DOHH2 (cell line): ENCODE results near the gene SPSB1.

Source experiments
- CTCF ChIP-seq: fragments of 200-600 bp; sonication (generic); IDR thresholded peaks from one replicate; pipeline ENCODE4 v1.5.1; 2014; ENCODE audit warnings: antibody characterized with exemption, mild to moderate bottlenecking, low read depth, low read length; ENCODE audit not compliant: poor library complexity, severe bottlenecking
- EZH2phosphoT487 ChIP-seq: fragments of 200-600 bp; sonication (generic); IDR thresholded peaks from 2 replicates; pipeline ENCODE4 v1.6.1; 2017; ENCODE audit warnings: borderline replicate concordance, mild to moderate bottlenecking, antibody characterized with exemption, low read length, moderate library complexity, mixed read lengths

DNA sequence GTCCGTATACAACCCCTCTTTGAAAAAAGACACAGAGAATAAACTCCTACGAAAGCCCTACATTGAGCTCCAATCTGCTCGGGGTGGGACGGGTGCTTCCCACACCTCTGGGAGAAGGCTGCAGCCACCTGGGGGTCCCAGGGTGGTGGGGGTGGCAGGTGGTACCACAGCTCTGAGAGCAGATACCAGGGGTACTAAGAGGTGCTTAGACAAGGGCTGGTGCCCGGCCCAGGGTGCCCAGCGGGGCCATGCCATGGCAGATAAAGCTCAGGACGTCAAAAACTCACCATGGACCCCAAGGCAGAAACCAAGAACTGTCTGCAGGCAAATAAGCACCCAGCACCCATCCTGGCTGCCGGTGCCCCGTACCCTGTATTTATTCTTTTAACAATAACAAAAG is 75.1 kb downstream of the SPSB1 start:
- TF ChIP-seq CTCF, result no peak
- TF ChIP-seq EZH2phosphoT487, result no peak
